Effector memory CD4-positive, alpha-beta T cell (primary cell): Measurements from ENCODE around the gene TMEM117.

Experiments
- DNase-seq, 3 donors: peaks; one replicate each; pipeline ENCODE4 v3.0.0-alpha.2; 2020
- H3K27ac ChIP-seq: 2 replicates; pipeline ENCODE4 v1.7.0; 2013; ENCODE audit warnings: mild to moderate bottlenecking, low read length, moderate library complexity; ENCODE audit not compliant: insufficient read depth, poor library complexity, severe bottlenecking
- H3K27me3 ChIP-seq: replicated peaks from 2 replicates; pipeline ENCODE4 v1.7.0; 2013; ENCODE audit warnings: mild to moderate bottlenecking, low read length; ENCODE audit not compliant: insufficient read depth, control insufficient read depth, poor library complexity, severe bottlenecking
- H3K36me3 ChIP-seq: 2 replicates; pipeline ENCODE4 v1.7.0; 2013; ENCODE audit warnings: mild to moderate bottlenecking, low read length, moderate library complexity; ENCODE audit not compliant: control insufficient read depth, insufficient read depth
- H3K4me1 ChIP-seq: 2 replicates; pipeline ENCODE4 v1.7.0; 2013; ENCODE audit warnings: low read length, mild to moderate bottlenecking; ENCODE audit not compliant: control insufficient read depth, insufficient read depth, poor library complexity, severe bottlenecking
- H3K4me3 ChIP-seq: 2 replicates; pipeline ENCODE4 v1.7.0; 2013; ENCODE audit warnings: low read length, low read depth, mild to moderate bottlenecking; ENCODE audit not compliant: insufficient read depth, poor library complexity, severe bottlenecking
- H3K9me3 ChIP-seq: 2 replicates; pipeline ENCODE4 v1.7.0; 2013; ENCODE audit warnings: mild to moderate bottlenecking, low read length, moderate library complexity; ENCODE audit not compliant: control insufficient read depth

TMEM117 gene

GRCh38 chr12:44422559-44422958, 586.7 kb downstream of the TMEM117 start:
- no peaks in the 10 kb centered on the region for H3K27me3 ChIP-seq

GRCh38 chr12:44428825-44429224, 592.9 kb downstream of the TMEM117 start:
- Histone ChIP-seq H3K9me3 (no peaks in the 10 kb centered on the region), H3K27ac (no peak overlapping the region), H3K4me1 (no peaks in the 10 kb centered on the region), H3K4me3 (no peak overlapping the region), H3K27me3 (no peaks in the 10 kb centered on the region), H3K36me3 (no peaks in the 10 kb centered on the region)
- DNase-seq, result no peak

More at GRCh38 chr12:44422559-44422958, 586.7 kb downstream of the TMEM117 start:
- no peaks in the 10 kb centered on the region for H3K4me1 ChIP-seq
- no peak overlapping the region for H3K27ac ChIP-seq
- no peak overlapping the region for H3K4me3 ChIP-seq
- no peaks in the 10 kb centered on the region for H3K36me3 ChIP-seq
- H3K9me3 ChIP-seq, result no peaks in the 10 kb centered on the region
- DNase-seq, result no peak

- Histone ChIP-seq H3K27me3 (no peaks in the 10 kb centered on the region), H3K4me1 (no peaks in the 10 kb centered on the region), H3K4me3 (no peak overlapping the region), H3K9me3 (no peaks in the 10 kb centered on the region), H3K36me3 (no peaks in the 10 kb centered on the region), H3K27ac (no peak overlapping the region)
- DNase-seq, result no peak
Observed at GRCh38 chr12:44431647-44432343, 595.9 kb downstream of the TMEM117 start.

- no peak for DNase-seq
- H3K27me3 ChIP-seq, result no peaks in the 10 kb centered on the region
- no peaks in the 10 kb centered on the region for H3K9me3 ChIP-seq
- H3K4me3 ChIP-seq, result no peak overlapping the region
- H3K27ac ChIP-seq, result no peak overlapping the region
- no peaks in the 10 kb centered on the region for H3K4me1 ChIP-seq
- no peaks in the 10 kb centered on the region for H3K36me3 ChIP-seq
Observed at GRCh38 chr12:44433659-44434058, 597.8 kb downstream of the TMEM117 start.

- Histone ChIP-seq H3K27ac (no peak overlapping the region), H3K27me3 (no peaks in the 10 kb centered on the region), H3K36me3 (no peaks in the 10 kb centered on the region), H3K4me3 (no peak overlapping the region), H3K9me3 (no peaks in the 10 kb centered on the region), H3K4me1 (no peaks in the 10 kb centered on the region)
- DNase-seq, result no peak
Observed at GRCh38 chr12:44436756-44437155, 600.9 kb downstream of the TMEM117 start.
